Suprapubic skin (tissue), 3 donors: ENCODE measurements around the gene EYA2.

Experiments
- POLR2AphosphoS5 ChIP-seq, 3 donors: sonication (generic); formaldehyde crosslinking; IDR thresholded peaks; one replicate each; pipeline ENCODE4 v1.6.1; 2017; ENCODE audit warnings: antibody characterized with exemption in 3 of 3
- TF ChIP-seq, protein P1 (sequence below), 2 donors: fragments of 200-600 bp in 1 of 2; fragments of 450-650 bp in 1 of 2; sonication (generic) in 1 of 2; IDR thresholded peaks; one replicate each; pipeline ENCODE4 v1.5.1; 2016 to 2019; ENCODE audit warnings: antibody characterized with exemption in 2 of 2, mild to moderate bottlenecking in 1 of 2, moderate library complexity in 1 of 2

DNA sequence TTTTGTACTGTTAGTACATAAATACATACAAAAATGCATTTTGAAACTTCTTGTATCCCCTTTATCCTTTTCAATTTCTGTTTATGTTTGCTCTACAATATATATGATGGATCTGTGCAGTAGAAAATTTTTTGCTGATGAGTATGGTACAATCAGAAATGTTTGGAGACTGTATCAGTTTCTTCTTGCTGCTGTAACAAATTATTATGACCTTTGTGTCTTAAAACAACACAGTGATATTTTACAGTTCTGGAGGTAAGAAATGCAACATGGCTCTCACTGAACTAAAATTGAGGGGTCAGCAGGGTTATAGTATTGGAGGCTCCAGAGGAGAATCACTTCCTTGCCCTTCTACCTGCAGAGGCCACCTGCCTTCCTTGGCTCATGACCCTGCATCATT is 184.4 kb downstream of the EYA2 start:
- TF ChIP-seq, protein P1, sequence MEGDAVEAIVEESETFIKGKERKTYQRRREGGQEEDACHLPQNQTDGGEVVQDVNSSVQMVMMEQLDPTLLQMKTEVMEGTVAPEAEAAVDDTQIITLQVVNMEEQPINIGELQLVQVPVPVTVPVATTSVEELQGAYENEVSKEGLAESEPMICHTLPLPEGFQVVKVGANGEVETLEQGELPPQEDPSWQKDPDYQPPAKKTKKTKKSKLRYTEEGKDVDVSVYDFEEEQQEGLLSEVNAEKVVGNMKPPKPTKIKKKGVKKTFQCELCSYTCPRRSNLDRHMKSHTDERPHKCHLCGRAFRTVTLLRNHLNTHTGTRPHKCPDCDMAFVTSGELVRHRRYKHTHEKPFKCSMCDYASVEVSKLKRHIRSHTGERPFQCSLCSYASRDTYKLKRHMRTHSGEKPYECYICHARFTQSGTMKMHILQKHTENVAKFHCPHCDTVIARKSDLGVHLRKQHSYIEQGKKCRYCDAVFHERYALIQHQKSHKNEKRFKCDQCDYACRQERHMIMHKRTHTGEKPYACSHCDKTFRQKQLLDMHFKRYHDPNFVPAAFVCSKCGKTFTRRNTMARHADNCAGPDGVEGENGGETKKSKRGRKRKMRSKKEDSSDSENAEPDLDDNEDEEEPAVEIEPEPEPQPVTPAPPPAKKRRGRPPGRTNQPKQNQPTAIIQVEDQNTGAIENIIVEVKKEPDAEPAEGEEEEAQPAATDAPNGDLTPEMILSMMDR (IDR thresholded peaks at IDR 0.05), result no peak
- TF ChIP-seq POLR2AphosphoS5 (IDR thresholded peaks at IDR 0.05), result no peak
